WERI-Rb-1 (cell line): Measurements from ENCODE around the gene LHPP.

ENCODE experiments used
- DNase-seq: peaks from one replicate; pipeline ENCODE4 v3.0.0-alpha.2; 2020
- H3K27ac ChIP-seq: fragments of 250-450 bp; sonication (Bioruptor Pico); 2 replicates; pipeline ENCODE4 v1.5.1; 2020; ENCODE audit warnings: mild to moderate bottlenecking, moderate library complexity
- H3K27me3 ChIP-seq: fragments of 250-450 bp; sonication (Bioruptor Pico); 2 replicates; pipeline ENCODE4 v1.5.1; 2021; ENCODE audit warnings: mild to moderate bottlenecking, low read depth, moderate library complexity; ENCODE audit not compliant: insufficient read depth, severe bottlenecking
- H3K36me3 ChIP-seq: fragments of 250-450 bp; sonication (Bioruptor Pico); 2 replicates; pipeline ENCODE4 v1.5.1; 2020; ENCODE audit warnings: mild to moderate bottlenecking, moderate library complexity
- H3K4me3 ChIP-seq: 2 replicates; pipeline ENCODE4 v1.5.1; 2011; ENCODE audit warnings: low read depth, mild to moderate bottlenecking, control low read depth, low read length
- H3K9me3 ChIP-seq: fragments of 250-450 bp; sonication (Bioruptor Pico); 2 replicates; pipeline ENCODE4 v1.5.1; 2021; ENCODE audit warnings: mild to moderate bottlenecking, moderate library complexity; ENCODE audit not compliant: severe bottlenecking
- TF ChIP-seq, protein P1 (sequence below): IDR thresholded peaks from 2 replicates; pipeline ENCODE4 v1.5.1; 2011; ENCODE audit warnings: low read depth, mild to moderate bottlenecking, control low read depth, inconsistent platforms, low read length

LHPP gene

DNA sequence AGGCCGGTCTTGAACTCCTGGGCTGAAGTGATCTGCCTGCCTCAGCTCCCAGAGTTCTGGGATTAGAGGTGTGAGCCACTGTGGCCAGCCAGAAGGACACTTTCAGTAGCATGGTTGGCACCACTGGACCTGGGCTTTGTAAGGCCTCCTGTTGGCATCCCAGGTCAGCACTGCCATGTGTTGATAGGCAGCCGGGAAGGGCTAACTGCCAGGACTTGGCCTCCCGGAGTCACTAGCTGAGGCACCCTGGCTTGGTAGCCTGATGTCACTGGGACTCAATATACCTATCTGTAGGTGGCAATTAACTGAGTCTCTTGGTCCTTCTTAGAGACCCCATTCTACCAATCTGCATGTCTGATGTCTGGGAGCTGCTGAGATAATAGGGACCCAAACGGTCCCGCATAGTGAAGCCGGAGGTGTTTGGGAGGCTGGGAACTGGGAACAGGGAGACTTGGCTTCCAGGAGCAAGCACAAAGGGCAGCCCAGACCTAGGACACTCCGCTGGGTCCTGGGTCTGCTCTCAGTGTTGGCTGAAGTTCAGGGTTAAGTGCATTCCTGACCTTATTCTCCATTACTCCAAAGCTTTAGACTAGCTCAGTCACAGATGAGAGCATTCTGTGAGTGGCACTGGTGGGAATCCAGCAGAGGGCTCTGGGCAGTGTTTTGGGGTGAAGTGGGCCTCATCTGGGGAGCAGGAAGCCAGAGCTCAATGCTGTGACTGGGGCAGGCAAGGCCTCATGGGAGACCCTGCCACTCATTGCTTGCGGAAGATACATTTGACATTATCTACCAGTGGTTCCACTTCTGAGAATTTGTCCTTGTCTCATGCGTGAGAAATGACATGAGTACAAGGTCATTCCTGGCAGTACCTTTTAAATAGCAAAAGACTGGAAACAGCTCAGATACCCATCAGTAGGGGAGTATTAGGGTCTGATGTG lies 2.7 kb downstream of the LHPP start:
- H3K4me3 ChIP-seq = no peak overlapping the region
- TF ChIP-seq, protein P1, sequence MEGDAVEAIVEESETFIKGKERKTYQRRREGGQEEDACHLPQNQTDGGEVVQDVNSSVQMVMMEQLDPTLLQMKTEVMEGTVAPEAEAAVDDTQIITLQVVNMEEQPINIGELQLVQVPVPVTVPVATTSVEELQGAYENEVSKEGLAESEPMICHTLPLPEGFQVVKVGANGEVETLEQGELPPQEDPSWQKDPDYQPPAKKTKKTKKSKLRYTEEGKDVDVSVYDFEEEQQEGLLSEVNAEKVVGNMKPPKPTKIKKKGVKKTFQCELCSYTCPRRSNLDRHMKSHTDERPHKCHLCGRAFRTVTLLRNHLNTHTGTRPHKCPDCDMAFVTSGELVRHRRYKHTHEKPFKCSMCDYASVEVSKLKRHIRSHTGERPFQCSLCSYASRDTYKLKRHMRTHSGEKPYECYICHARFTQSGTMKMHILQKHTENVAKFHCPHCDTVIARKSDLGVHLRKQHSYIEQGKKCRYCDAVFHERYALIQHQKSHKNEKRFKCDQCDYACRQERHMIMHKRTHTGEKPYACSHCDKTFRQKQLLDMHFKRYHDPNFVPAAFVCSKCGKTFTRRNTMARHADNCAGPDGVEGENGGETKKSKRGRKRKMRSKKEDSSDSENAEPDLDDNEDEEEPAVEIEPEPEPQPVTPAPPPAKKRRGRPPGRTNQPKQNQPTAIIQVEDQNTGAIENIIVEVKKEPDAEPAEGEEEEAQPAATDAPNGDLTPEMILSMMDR = no peak
- H3K27ac ChIP-seq = no peak overlapping the region
- no peaks in the 10 kb centered on the region for H3K36me3 ChIP-seq
- H3K9me3 ChIP-seq = no peaks in the 10 kb centered on the region
- H3K27me3 ChIP-seq = no peaks in the 10 kb centered on the region
- no peak for DNase-seq

DNA sequence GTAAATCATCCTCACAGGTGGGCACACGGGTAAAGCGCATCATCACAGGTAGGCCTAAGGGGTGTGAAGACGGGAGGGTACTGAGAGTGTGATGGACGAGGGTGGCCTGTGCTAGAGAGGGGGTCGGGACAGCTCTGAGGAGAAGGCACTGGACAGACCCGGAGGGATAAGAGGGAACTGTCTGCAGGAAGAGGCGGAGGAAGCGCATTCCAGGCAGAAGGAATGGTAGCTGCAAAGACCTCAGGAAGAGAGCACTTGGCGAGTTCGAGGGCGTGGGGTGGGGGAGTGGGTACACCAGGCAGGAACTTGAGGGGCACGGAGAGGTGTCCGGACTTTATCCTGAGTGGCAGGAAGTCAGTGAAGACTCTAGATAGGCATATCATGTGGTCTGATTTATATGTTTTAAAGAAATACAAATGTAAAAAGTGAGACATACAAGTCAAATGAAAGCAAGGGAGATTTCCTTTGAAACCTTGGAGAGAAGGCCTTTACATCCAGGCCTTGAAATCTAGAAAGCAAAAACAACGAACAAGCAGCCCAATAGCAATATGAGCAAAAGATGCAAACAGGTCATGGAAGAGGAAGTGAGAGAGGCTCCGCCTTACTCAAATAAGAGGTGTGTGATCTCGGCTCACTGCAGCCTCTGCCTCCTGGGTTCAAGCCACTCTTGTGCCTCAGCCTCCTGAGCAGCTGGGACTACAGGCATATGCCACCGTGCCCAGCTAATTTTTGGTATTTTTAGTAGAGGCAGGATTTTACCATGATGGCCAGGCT lies 3.6 kb downstream of the LHPP start:
- H3K27me3 ChIP-seq = no peaks in the 10 kb centered on the region
- no peak overlapping the region for H3K4me3 ChIP-seq
- no peaks in the 10 kb centered on the region for H3K9me3 ChIP-seq
- no peak overlapping the region for H3K27ac ChIP-seq
- H3K36me3 ChIP-seq = no peaks in the 10 kb centered on the region
- TF ChIP-seq, protein P1 = no peak
- DNase-seq = no peak

DNA sequence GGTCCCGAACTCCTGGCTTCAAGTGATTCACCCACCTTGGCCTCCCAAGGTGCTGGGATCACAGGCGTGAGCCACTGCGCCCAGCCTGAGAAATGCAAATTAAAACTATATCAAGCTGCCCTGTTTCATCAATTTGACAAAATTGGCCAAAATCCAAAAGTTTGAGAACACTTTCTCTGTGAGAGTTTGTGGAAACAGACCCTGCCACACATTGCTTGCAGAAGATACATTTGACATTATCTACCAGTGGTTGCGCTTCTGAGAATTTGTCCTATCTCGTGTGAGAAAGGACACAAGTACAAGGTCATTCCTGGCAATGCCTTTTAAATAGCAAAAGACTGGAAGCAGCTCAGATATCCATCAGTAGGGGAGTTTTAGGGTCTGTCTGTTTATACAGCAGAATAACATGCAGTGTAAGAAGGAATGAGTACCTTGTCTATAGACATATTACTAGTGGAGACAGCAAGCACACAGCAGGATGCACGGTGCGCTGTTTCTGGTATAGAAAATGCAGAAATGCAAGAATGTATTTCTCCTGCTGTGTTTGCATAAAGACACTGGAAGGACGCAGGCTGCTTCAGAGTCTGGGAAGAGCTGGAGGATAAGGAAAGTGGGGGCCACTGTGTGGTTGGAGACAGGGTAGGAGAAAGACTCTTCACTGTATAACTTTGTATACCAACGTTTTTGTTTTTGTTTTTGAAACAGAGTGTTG lies 4.3 kb downstream of the LHPP start:
- Histone ChIP-seq H3K4me3 (no peak overlapping the region), H3K27ac (no peak overlapping the region), H3K36me3 (no peaks in the 10 kb centered on the region), H3K9me3 (no peaks in the 10 kb centered on the region), H3K27me3 (no peaks in the 10 kb centered on the region)
- no peak for DNase-seq
- TF ChIP-seq, protein P1 = no peak

DNA sequence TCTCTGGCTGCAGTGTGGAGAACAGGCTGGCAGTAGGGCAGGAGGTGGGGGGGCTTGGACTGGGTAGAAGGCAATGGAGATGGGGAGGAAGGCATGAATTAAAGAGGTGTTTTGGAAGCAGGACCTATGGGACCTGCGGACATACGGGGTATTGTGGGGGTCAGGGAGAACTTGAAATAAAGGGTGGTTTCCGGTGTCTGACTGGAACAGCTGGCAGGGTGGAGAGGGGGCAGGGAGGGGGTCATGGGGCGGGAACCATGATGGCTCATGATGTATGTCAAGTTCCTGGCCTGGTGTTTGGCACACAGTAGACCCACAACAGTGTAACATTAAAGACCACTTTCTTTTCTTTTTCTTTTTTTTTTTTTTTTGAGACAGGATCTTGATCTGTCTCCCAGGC lies 5.5 kb downstream of the LHPP start:
- H3K27me3 ChIP-seq = no peaks in the 10 kb centered on the region
- no peak overlapping the region for H3K27ac ChIP-seq

DNA sequence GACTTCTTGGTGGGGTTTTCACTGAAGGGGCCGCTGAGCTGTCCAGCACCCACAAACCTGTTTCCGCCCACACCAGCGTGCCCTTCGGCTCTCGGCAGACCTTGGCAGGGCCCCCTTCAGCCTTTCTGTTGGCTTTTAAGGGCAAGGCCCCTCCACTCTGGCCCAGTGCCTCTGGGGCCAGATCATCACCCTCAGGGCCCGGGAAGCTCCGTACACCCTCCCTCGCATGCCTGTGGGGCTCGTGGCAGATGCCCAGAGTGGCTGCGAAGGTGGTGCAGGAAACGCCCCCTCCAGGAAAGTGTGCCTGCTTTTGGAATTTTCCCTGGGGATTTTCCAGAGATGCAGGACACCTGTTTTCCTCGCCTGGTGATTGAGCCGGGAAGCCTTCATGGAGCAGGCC lies 7.0 kb downstream of the LHPP start:
- Histone ChIP-seq H3K4me3 (no peak overlapping the region), H3K27ac (no peak overlapping the region), H3K36me3 (no peaks in the 10 kb centered on the region), H3K27me3 (no peaks in the 10 kb centered on the region), H3K9me3 (no peaks in the 10 kb centered on the region)
- no peak for DNase-seq
- TF ChIP-seq, protein P1 = no peak

More for the DNA sequence above, 5.5 kb downstream of the LHPP start:
- H3K4me3 ChIP-seq = no peak overlapping the region
- TF ChIP-seq, protein P1 = no peak
- H3K9me3 ChIP-seq = no peaks in the 10 kb centered on the region
- no peaks in the 10 kb centered on the region for H3K36me3 ChIP-seq
- DNase-seq = no peak
